Memory B cell (primary cell): Measurements from ENCODE around the gene MCTP2.

Experiments used
- ATAC-seq: fragments of 150-1000 bp; cut with Tn5 transposase; 2 replicates; pipeline ENCODE4 v1.10.0; 2021; ENCODE audit warnings: low read depth, mild to moderate bottlenecking, moderate library complexity
- DNase-seq, 2 donors: peaks; one replicate each; pipeline ENCODE4 v3.0.0; 2022; ENCODE audit warnings: low spot score in 2 of 2
- H3K27ac Mint-ChIP-seq: one replicate; pipeline ENCODE4 v1.8.0; 2022; ENCODE audit warnings: mild to moderate bottlenecking, moderate library complexity, mixed read lengths
- H3K27me3 Mint-ChIP-seq: one replicate; pipeline ENCODE4 v1.8.0; 2022; ENCODE audit warnings: mixed read lengths
- H3K36me3 Mint-ChIP-seq: one replicate; pipeline ENCODE4 v1.8.0; 2022; ENCODE audit warnings: mild to moderate bottlenecking, mixed read lengths
- H3K4me1 Mint-ChIP-seq: one replicate; pipeline ENCODE4 v1.8.0; 2022; ENCODE audit warnings: mixed read lengths
- H3K4me3 Mint-ChIP-seq: one replicate; pipeline ENCODE4 v1.8.0; 2022; ENCODE audit warnings: mild to moderate bottlenecking, moderate library complexity, mixed read lengths
- H3K9me3 Mint-ChIP-seq: one replicate; pipeline ENCODE4 v1.8.0; 2022; ENCODE audit warnings: mixed read lengths

MCTP2 gene

DNA sequence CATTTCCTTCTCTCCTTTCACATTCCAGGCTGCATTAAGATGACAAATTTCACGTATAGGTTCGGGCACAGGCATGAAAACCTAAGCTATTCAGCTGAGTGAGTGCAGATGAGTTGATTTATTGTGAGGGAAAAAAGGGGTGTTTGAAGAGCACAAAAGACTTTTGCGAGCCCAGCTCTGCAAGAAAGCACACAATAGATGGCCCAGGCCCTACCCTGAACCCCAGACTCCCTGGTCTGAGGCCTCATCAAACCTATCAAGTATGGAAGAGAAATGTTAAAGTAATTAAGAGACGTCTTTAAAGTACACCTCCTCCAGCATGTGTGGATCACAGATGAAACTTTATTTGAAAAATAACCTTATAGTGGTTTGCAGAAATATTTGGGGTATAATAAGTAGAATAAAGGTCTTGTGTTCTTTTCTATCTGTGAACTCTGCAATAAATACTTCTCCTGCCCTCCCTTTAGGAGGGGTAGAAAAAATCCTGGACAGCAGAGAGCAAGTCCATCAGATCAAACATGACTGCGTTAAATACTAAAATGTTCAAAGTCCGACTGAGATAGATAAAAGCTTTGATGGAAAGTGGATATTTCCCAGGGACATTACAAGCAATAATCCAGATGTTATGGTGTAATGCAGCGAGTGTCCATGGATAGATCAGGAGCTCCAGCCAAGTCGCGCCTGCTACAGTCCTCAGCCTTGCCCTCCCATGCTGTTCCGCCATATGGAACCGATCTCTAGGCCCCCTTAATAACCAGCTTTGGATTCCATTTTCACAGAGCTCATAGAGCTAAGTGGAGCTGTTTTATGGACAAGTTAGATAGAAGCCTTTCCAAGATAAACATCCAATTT lies 121.5 kb downstream of the MCTP2 start:
- no peak for ATAC-seq
- Mint-ChIP-seq H3K27ac (no peak overlapping the region), H3K9me3 (no peaks in the 10 kb centered on the region), H3K4me1 (peaks cover 4% of the 10 kb centered on the region), H3K4me3 (no peak overlapping the region), H3K27me3 (no peaks in the 10 kb centered on the region), H3K36me3 (peaks cover 37% of the 10 kb centered on the region)
- no peak for DNase-seq

DNA sequence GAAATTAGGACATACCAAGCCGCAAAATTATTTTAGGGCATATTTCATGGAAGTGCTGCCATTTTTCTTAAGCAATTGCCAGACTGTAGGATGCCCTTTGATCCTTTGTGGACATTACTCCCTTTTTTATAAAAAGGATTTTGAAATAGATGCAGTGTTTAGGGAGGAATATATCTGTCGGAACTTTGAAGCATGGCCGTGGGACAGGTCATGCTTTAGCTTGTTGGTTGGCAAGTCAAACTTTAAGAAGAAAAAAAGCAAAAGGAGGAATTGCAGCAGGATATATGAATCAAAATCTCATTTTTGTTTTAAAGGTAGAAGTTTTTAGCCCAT lies 122.1 kb downstream of the MCTP2 start:
- DNase-seq, result no peak
- Mint-ChIP-seq H3K4me3 (no peak overlapping the region), H3K27ac (no peak overlapping the region), H3K4me1 (peaks cover 4% of the 10 kb centered on the region), H3K9me3 (no peaks in the 10 kb centered on the region), H3K36me3 (peaks cover 36% of the 10 kb centered on the region), H3K27me3 (no peaks in the 10 kb centered on the region)
- no peak for ATAC-seq

DNA sequence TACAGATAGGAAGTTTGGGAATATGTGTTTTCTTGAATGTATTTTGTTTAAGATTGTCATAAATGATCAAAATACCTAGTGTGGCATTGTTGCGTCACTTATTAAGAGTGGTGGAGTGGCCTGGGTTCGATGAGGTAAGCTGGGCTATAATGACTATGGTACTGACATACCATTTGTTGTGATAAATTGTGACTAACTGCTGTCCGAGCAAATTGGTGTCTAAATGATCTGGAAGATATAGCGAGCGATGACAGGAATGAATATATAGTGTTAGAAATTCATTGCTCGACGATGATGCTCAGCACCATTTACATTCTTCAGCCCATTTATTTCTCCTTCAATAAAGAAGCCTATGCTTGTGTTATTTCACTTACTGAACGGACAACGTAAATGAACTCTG lies 123.3 kb downstream of the MCTP2 start:
- no peaks in the 10 kb centered on the region for H3K9me3 Mint-ChIP-seq
- peaks cover 30% of the 10 kb centered on the region for H3K36me3 Mint-ChIP-seq
- peak overlapping the region; percentile 25 for H3K27ac Mint-ChIP-seq
- no peaks in the 10 kb centered on the region for H3K27me3 Mint-ChIP-seq
- peaks cover 4% of the 10 kb centered on the region for H3K4me1 Mint-ChIP-seq
- H3K4me3 Mint-ChIP-seq, result no peak overlapping the region
- DNase-seq (no peak), ATAC-seq (no peak)

DNA sequence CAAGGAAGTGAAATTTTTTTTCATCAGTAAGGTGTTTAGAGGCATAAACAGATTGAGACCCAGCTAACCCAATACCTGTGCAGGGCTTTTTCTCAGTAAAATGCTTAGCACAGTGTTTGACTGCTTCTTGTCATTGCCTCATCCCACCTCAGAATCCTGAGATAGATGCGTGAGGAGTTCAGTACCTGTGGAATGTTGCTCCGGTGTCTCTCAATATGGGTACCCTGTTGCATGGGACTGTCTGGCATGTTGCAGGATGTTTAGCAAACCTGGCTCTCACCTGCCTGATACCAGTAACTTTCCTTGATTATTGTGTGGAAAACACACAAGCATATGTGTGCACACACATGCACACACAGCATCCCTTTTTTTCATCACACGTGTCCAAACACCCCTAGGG lies 128.4 kb downstream of the MCTP2 start:
- Mint-ChIP-seq H3K9me3 (no peaks in the 10 kb centered on the region), H3K27ac (no peak overlapping the region), H3K4me1 (peaks cover 4% of the 10 kb centered on the region), H3K4me3 (no peak overlapping the region), H3K36me3 (peaks cover 24% of the 10 kb centered on the region), H3K27me3 (no peaks in the 10 kb centered on the region)
- no peak for DNase-seq
- ATAC-seq, result no peak

DNA sequence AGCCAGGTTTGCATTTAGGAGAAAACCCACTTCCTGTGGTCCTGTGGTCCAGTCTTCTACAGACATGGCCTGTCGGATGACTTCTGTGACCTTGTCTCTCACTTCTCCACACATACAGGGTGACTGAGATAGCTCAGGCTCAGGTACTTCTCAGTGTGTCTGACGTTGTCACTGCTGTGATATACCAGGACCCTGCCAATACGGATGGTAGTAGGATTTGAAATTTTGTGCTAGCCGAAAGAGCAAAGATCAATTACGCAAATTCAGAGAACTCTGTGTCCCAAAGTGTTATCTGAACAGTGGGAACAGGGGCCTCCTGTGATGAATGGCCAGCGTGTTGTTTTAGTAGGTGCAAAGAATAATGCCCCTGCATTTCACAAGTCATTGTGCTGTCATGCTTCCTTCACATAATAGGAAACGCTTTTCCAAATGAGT lies 128.9 kb downstream of the MCTP2 start:
- Mint-ChIP-seq H3K27me3 (no peaks in the 10 kb centered on the region), H3K4me1 (peaks cover 4% of the 10 kb centered on the region), H3K27ac (no peak overlapping the region), H3K9me3 (no peaks in the 10 kb centered on the region), H3K36me3 (peaks cover 24% of the 10 kb centered on the region), H3K4me3 (no peak overlapping the region)
- ATAC-seq (no peak), DNase-seq (no peak)

DNA sequence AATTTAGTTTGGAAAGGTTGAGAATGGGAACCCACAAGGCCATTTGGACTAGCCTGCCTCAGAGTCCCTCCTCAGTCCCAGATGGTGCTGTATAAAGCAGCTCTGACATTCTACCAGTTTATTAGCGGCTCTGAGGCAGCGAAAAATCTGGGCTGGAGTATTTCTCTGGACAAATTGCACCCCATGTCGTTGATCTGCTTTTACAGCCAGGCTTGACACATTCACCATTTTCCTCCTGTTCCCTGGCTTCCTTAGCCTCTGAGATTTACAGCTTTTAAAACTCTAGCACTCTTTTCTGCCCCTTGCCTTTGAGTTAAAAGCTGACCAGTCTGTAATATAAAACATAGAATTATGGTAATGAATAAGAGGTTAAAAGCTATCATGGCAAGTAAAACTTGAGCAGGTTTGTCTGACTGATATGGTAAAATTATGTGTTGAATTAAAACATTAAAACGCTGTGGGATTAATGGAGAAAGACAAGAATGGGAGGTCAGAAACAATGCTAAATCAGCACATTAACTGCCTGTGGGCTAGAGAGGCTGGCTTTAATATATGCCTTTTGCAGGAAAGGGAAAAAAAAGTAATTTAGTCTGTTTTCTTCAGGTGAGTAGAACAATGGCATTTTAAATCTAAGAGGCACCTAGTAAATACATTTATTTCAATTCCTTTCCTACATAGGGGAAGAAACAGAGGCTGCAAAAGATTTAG lies 131.2 kb downstream of the MCTP2 start:
- no peak overlapping the region for H3K27ac Mint-ChIP-seq
- H3K36me3 Mint-ChIP-seq, result peaks cover 25% of the 10 kb centered on the region
- no peak overlapping the region for H3K4me3 Mint-ChIP-seq
- peaks cover 4% of the 10 kb centered on the region for H3K4me1 Mint-ChIP-seq
- H3K9me3 Mint-ChIP-seq, result no peaks in the 10 kb centered on the region
- H3K27me3 Mint-ChIP-seq, result no peaks in the 10 kb centered on the region
- DNase-seq (no peak), ATAC-seq (no peak)

DNA sequence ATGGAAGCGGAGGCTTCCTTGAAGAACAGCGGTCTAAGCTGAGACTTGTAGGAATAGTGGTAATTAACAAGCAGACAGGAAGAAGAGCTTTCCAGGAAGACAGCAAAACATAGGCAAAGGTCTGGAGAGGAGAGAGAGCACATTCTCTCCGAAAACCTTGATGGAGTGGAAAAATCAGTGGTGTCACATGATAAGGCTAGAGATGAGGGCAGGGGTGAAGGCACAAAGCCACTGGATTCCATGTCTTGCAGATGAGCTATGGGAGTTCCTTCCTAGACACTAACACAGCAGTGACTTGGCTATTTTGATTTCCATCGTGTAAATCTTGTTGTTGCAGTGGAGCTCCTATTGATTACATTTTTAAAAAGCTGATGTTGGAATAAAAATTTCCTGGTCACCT lies 132.0 kb downstream of the MCTP2 start:
- H3K4me1 Mint-ChIP-seq, result peaks cover 4% of the 10 kb centered on the region
- ATAC-seq, result no peak
- no peak overlapping the region for H3K4me3 Mint-ChIP-seq
- H3K36me3 Mint-ChIP-seq, result peaks cover 24% of the 10 kb centered on the region
- no peaks in the 10 kb centered on the region for H3K9me3 Mint-ChIP-seq
- DNase-seq, result no peak
- H3K27ac Mint-ChIP-seq, result no peak overlapping the region
- no peaks in the 10 kb centered on the region for H3K27me3 Mint-ChIP-seq

DNA sequence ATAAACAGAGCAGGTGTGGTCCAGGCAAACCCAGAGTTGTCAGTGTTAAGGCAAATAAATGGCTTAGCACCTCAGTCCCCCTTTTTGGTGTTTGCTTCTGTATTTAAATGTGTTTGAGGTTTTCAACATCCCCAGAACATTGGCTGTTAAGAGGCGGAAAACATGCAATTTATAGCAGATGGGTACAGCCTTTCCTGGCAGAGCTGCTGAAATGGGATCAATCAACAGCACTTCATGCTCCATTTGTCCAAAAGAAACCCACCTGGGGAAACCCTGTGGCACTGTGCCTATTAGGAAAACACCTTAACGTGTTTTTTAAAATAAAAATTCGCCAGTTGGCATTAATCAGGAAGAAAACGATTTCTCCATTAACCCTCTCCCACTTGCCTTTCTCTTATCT lies 135.4 kb downstream of the MCTP2 start:
- H3K27ac Mint-ChIP-seq, result no peak overlapping the region

DNA sequence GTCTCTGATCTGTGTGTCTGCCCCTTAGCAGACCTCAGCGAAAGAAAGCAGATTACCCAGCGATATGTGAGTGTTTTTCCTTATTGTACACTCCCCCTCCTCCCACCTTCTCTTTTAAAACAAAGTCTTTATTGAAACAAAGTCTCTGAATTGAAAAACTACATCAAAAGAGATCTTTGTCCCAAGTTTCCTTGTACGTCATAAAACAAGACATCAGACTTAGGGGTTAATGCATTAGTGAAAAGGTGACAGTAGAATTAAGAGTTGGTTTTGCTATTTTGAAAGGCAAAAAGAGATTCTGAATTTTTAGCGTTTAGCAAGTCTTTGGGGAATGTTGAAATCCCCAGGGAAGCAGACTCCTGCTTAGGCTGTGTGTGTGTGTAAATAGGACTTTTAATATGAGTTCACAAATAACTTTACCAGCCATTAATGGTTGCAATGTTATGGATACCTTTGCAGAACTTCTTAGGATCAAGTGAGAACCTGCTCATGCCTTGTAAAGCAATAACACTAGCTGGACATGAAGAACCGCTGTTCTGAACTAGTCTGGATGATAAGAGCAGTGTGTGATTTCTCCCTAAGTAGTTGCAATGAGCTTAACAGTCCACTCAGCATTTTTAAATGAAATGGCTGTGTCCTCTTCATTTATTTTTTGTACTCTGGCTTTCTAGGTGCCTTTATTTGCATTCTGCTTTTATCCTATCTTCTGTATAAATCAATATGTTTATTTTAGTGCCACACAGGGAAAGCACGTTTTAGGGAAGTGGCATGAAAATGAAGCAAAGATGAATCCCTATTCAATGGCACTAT lies 136.6 kb downstream of the MCTP2 start:
- H3K27me3 Mint-ChIP-seq, result no peaks in the 10 kb centered on the region
- no peaks in the 10 kb centered on the region for H3K9me3 Mint-ChIP-seq
- no peak overlapping the region for H3K27ac Mint-ChIP-seq
- H3K36me3 Mint-ChIP-seq, result peaks cover 23% of the 10 kb centered on the region
- ATAC-seq (no peak), DNase-seq (no peak)
- no peaks in the 10 kb centered on the region for H3K4me1 Mint-ChIP-seq
- H3K4me3 Mint-ChIP-seq, result no peak overlapping the region

More for the DNA sequence above, 135.4 kb downstream of the MCTP2 start:
- Mint-ChIP-seq H3K27me3 (no peaks in the 10 kb centered on the region), H3K4me1 (no peaks in the 10 kb centered on the region), H3K4me3 (no peak overlapping the region), H3K36me3 (peaks cover 23% of the 10 kb centered on the region), H3K9me3 (no peaks in the 10 kb centered on the region)
- no peak for ATAC-seq
- no peak for DNase-seq

DNA sequence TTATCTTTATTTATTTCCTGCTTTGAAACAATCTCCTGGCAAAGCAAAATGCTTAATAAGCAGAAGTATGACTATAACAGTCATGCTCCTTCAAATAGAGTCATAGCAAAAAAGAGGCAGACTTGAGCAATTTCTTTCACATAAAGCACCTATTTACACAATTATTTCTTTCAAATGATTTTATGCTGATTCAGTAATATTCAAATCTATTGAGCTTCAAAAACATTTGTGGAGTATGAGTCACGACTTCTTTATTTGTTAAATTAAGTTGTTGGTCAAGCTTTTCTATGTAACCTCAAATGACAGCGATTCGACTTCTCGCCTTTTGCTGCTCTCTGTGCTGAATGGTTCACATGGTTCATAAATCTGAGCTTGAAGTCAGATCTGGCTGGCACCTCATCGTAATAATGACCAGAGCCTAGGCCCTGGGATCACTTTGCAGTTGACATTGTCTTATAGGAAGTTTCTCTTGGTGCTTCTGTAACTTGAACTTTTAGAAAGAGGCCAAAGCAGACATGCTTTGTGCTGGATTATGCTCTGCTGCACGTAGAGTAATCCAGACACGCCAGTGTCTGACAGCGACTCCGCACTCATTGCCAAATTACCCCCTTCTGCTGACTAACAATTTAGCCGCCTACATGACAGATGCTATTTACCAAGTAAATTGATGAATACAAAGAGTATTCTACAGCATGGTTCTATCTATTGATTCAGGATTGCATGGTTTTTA lies 139.0 kb downstream of the MCTP2 start:
- H3K27me3 Mint-ChIP-seq, result no peaks in the 10 kb centered on the region
- H3K9me3 Mint-ChIP-seq, result no peaks in the 10 kb centered on the region
- H3K4me1 Mint-ChIP-seq, result no peaks in the 10 kb centered on the region
- no peak overlapping the region for H3K4me3 Mint-ChIP-seq
- DNase-seq, result no peak
- no peak for ATAC-seq
- peaks cover 21% of the 10 kb centered on the region for H3K36me3 Mint-ChIP-seq
- no peak overlapping the region for H3K27ac Mint-ChIP-seq

DNA sequence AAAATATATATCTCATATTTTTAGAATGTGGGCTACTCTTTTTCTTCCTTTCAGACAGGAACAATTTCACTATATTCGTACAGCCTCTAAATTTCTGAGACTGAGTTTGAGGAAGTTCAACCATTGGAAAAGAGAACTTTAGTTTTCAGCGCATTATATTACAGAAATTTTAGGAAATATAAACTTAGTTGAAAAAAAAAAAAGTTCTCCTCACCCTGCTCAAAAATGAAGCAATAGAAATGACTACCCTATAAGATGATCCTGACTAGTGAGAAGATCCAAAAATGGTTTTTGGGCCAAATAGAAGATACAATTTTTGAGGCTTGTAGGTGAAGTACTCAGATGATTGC lies 139.6 kb downstream of the MCTP2 start:
- no peaks in the 10 kb centered on the region for H3K27me3 Mint-ChIP-seq
- no peak overlapping the region for H3K4me3 Mint-ChIP-seq
- no peak overlapping the region for H3K27ac Mint-ChIP-seq
- H3K4me1 Mint-ChIP-seq, result no peaks in the 10 kb centered on the region
- no peaks in the 10 kb centered on the region for H3K9me3 Mint-ChIP-seq
- H3K36me3 Mint-ChIP-seq, result peaks cover 21% of the 10 kb centered on the region
- DNase-seq, result no peak
- ATAC-seq, result no peak

DNA sequence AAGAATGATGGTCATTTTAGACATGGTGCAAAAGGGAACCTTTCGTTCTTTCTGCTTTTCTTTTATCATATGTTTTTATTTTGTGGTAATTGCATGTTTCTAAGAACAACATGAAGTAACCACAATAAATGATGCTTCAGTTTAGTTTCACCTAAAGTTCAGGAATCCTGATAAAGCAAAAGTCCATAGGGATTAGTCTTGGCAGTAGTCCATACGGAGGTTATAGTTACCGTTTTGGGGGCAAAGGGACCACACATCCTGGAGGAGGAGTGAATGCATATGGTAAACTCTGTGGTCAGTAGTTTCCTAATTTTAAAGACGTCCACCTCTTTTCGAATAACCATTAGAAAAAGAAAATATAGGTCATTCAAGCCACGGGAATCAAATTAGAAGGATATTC lies 141.5 kb downstream of the MCTP2 start:
- H3K36me3 Mint-ChIP-seq, result peaks cover 19% of the 10 kb centered on the region
- DNase-seq (no peak), ATAC-seq (no peak)
- H3K27ac Mint-ChIP-seq, result no peak overlapping the region
- H3K4me3 Mint-ChIP-seq, result no peak overlapping the region
- H3K4me1 Mint-ChIP-seq, result no peaks in the 10 kb centered on the region
- H3K27me3 Mint-ChIP-seq, result no peaks in the 10 kb centered on the region
- H3K9me3 Mint-ChIP-seq, result no peaks in the 10 kb centered on the region

DNA sequence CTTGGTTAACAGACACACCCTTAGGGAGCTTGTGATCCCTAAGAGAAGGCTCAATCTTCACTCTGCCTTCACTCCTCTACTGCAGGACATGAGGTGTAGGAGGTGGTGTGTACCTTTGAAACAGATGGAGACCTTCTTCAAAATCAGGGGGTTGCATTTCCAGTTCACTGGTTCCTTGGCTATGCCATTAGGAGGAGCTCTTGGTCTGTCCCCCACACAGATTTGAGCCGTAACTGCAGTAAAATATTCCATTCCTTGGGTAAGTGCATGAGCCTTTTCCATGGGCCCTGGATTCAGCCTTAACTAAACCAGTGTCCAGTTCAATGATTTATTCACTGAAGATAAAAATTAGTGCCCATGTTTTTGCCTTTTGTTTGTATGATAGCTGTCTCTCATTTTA lies 144.6 kb downstream of the MCTP2 start:
- Mint-ChIP-seq H3K36me3 (peaks cover 11% of the 10 kb centered on the region), H3K4me3 (no peak overlapping the region), H3K27me3 (no peaks in the 10 kb centered on the region), H3K9me3 (no peaks in the 10 kb centered on the region), H3K27ac (no peak overlapping the region), H3K4me1 (no peaks in the 10 kb centered on the region)
- no peak for ATAC-seq
- DNase-seq, result no peak

DNA sequence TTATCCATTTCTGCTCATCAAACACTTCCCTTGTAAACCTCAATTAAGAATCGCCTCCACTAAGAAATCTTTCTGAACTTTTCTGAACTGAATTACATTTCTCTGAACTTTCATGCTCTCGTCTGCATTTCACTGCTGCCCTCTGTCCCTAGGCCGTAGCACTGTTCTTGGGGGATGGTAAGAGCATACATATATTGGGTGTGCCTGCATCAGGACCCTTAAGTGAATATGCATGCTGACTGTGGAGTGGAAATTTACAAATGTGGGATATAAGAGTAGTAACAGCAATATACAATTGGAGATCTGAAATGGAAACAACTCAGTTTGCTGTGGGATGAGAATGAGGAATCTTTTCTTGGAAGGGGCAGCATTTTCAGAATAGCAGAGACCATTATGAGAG lies 148.6 kb downstream of the MCTP2 start:
- Mint-ChIP-seq H3K36me3 (peaks cover 11% of the 10 kb centered on the region), H3K4me3 (no peak overlapping the region), H3K9me3 (no peaks in the 10 kb centered on the region), H3K4me1 (peaks cover 11% of the 10 kb centered on the region), H3K27me3 (no peaks in the 10 kb centered on the region), H3K27ac (no peak overlapping the region)
- no peak for DNase-seq
- ATAC-seq, result no peak
